ENCODE results near the gene GABRD. TPM values are rescaled to one million over a fixed set of nuclear protein-coding genes. Genes with fewer than 3 reads are reported as not detected.

Gene GABRD
- total and polyA plus RNA-seq, 2 of the 13 experiments (the other 11 are each of a cell fraction or from before 2014, with no cell fraction given): not detected

GRCh38 chr1:2049718-2050431, 30.7 kb downstream of the GABRD start, which contains the start of gene PRKCZ (continued):
- no peak for TF ChIP-seq ZNF740 (CRISPR knock-in tag; IDR thresholded peaks at IDR 0.05)
- TF ChIP-seq PATZ1 (CRISPR knock-in tag; IDR thresholded peaks at IDR 0.05): peak; percentile 88
- TF ChIP-seq ZFP82 (CRISPR knock-in tag; IDR thresholded peaks at IDR 0.05; ENCODE audit: borderline replicate concordance): 0 out of 2 replicates have a peak, but pooled peaks have one; percentile 33
- peak; percentile 61 for TF ChIP-seq PAXIP1 (CRISPR knock-in tag; conservative IDR thresholded peaks at IDR 0.05)
- TF ChIP-seq ZNF280D (CRISPR knock-in tag; IDR thresholded peaks at IDR 0.05): 0 out of 2 replicates have a peak, but pooled peaks have one; percentile 77
- no peak for TF ChIP-seq SMAD9 (CRISPR knock-in tag; IDR thresholded peaks at IDR 0.05)
- TF ChIP-seq ZBTB4 (CRISPR knock-in tag; IDR thresholded peaks at IDR 0.05; ENCODE audit: borderline replicate concordance): 0 out of 2 replicates have a peak, but pooled peaks have one; percentile 35
- TF ChIP-seq TEAD2 (CRISPR knock-in tag; IDR thresholded peaks at IDR 0.05): no peak
- TF ChIP-seq ZNF772 (CRISPR knock-in tag; IDR thresholded peaks at IDR 0.05): peak; percentile 14; the same call in 1 of the 2 replicates
- TF ChIP-seq ARNTL (CRISPR knock-in tag; IDR thresholded peaks at IDR 0.05): no peak; the same call in none of the 2 replicates
- no peak for TF ChIP-seq ATF2 (CRISPR knock-in tag; IDR thresholded peaks at IDR 0.05)
- TF ChIP-seq ZNF709 (CRISPR knock-in tag; IDR thresholded peaks at IDR 0.05): no peak
- peak; percentile 64 for TF ChIP-seq RARA (CRISPR knock-in tag; IDR thresholded peaks at IDR 0.05)

Measured in HepG2 (cell line).